Measurements from ENCODE around the gene ATP2C2. TPM values are rescaled to one million over a fixed set of nuclear protein-coding genes. Genes with fewer than 3 reads are reported as not detected.

The ATP2C2 gene
- total RNA-seq, 1 donor from 2014 or later = not detected

GRCh38 chr16:84455031-84455430 is 86.7 kb downstream of the ATP2C2 start:
- Mint-ChIP-seq H3K9me3 (no peaks in the 10 kb centered on the region), H3K4me1 (no peaks in the 10 kb centered on the region), H3K27me3 (no peaks in the 10 kb centered on the region), H3K36me3 (ENCODE audit: low read depth) (peaks cover 17% of the 10 kb centered on the region), H3K27ac (no peak overlapping the region), H3K4me3 (no peak overlapping the region)
- DNase-seq = no peak
- intact Hi-C loops (cut with micrococcal nuclease) = no loop called here

- no peaks in the 10 kb centered on the region for H3K9me3 Mint-ChIP-seq
- DNase-seq = no peak
- H3K27me3 Mint-ChIP-seq = no peaks in the 10 kb centered on the region
- H3K36me3 Mint-ChIP-seq (ENCODE audit: low read depth) = peaks cover 29% of the 10 kb centered on the region
- H3K4me1 Mint-ChIP-seq = no peaks in the 10 kb centered on the region
- no peak overlapping the region for H3K4me3 Mint-ChIP-seq
- intact Hi-C loops (cut with micrococcal nuclease) = no loop called here
- no peak overlapping the region for H3K27ac Mint-ChIP-seq
Observed at GRCh38 chr16:84458606-84459532, 90.5 kb downstream of the ATP2C2 start.

GRCh38 chr16:84459533-84459894 is 91.2 kb downstream of the ATP2C2 start:
- H3K4me1 Mint-ChIP-seq = no peaks in the 10 kb centered on the region

GRCh38 chr16:84459941-84460405 is 91.6 kb downstream of the ATP2C2 start:
- intact Hi-C loops (cut with micrococcal nuclease) = no loop called here
- no peak for DNase-seq
- Mint-ChIP-seq H3K9me3 (no peaks in the 10 kb centered on the region), H3K27me3 (no peaks in the 10 kb centered on the region), H3K4me3 (no peak overlapping the region), H3K27ac (no peak overlapping the region), H3K4me1 (no peaks in the 10 kb centered on the region), H3K36me3 (ENCODE audit: low read depth) (peaks cover 31% of the 10 kb centered on the region)

More at GRCh38 chr16:84459533-84459894, 91.2 kb downstream of the ATP2C2 start:
- intact Hi-C loops (cut with micrococcal nuclease) = no loop called here
- no peak overlapping the region for H3K27ac Mint-ChIP-seq
- H3K36me3 Mint-ChIP-seq (ENCODE audit: low read depth) = peaks cover 27% of the 10 kb centered on the region
- H3K27me3 Mint-ChIP-seq = no peaks in the 10 kb centered on the region
- H3K9me3 Mint-ChIP-seq = no peaks in the 10 kb centered on the region
- DNase-seq = no peak
- H3K4me3 Mint-ChIP-seq = no peak overlapping the region

DNA sequence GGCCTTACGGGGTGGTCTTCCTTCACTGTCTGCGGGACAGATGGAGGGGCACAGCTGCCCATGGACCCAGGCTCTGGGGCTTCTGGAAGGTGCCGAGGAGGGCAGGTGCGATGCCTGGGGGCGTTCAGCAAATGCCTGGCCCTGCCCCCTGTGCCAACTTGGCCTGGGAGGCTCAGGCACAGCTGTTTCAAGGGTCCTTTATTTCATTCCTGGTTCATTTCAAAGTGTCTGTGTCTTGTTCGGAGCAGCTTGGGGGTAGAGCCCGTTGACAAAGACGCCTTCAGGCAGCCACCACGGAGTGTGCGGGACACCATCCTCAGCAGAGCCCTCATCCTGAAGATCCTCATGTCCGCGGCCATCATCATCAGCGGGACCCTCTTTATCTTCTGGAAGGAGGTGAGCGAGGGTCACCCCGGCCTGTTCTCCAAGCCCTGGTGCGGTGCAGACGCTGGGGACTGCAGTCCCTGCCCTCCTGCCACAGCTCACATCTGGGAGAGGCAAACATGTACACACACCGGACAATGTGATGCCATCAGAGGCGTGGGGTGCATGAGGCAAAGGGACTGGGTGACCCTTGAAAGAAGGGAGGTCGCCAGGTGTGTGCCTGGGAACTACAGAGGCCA is 92.2 kb downstream of the ATP2C2 start:
- Mint-ChIP-seq H3K4me3 (no peak overlapping the region), H3K27ac (no peak overlapping the region), H3K4me1 (no peaks in the 10 kb centered on the region), H3K9me3 (peaks cover under 1% of the 10 kb centered on the region), H3K27me3 (no peaks in the 10 kb centered on the region), H3K36me3 (ENCODE audit: low read depth) (peaks cover 32% of the 10 kb centered on the region)
- no peak for DNase-seq
- intact Hi-C loops (cut with micrococcal nuclease) = no loop called here

DNA sequence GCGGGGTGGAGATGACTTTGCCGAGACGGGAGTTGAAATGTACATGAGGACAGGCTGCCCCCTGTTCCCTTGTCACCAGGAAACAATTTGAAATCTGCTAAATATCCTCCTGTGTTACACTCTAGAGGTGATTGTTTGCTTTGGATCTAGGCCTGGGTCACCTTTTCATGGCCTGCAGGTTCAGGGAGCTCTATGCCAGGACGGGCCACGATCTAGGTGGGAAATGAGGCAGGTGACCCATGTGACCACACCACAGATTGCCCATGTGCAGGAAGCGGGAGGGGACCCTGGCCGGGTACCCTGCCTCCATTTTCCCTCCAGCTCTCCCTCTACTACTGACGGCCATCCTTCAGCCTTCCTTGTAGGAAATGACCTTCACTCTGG is 92.7 kb downstream of the ATP2C2 start:
- intact Hi-C loops (cut with micrococcal nuclease) = no loop called here
- Mint-ChIP-seq H3K36me3 (ENCODE audit: low read depth) (peaks cover 35% of the 10 kb centered on the region), H3K27me3 (no peaks in the 10 kb centered on the region)

GRCh38 chr16:84461413-84462295 is 93.3 kb downstream of the ATP2C2 start:
- peaks cover 41% of the 10 kb centered on the region for H3K36me3 Mint-ChIP-seq (ENCODE audit: low read depth)
- no peaks in the 10 kb centered on the region for H3K27me3 Mint-ChIP-seq
- peak overlapping the region; percentile 35 for H3K27ac Mint-ChIP-seq
- H3K4me3 Mint-ChIP-seq = no peak overlapping the region
- H3K4me1 Mint-ChIP-seq = no peaks in the 10 kb centered on the region
- peaks cover 10% of the 10 kb centered on the region for H3K9me3 Mint-ChIP-seq
- intact Hi-C loops (cut with micrococcal nuclease) = no loop called here
- DNase-seq = no peak

More for the DNA sequence above, 92.7 kb downstream of the ATP2C2 start:
- peaks cover 4% of the 10 kb centered on the region for H3K9me3 Mint-ChIP-seq
- H3K4me3 Mint-ChIP-seq = no peak overlapping the region
- H3K27ac Mint-ChIP-seq = no peak overlapping the region
- no peak for DNase-seq
- no peaks in the 10 kb centered on the region for H3K4me1 Mint-ChIP-seq

- no peaks in the 10 kb centered on the region for H3K4me1 Mint-ChIP-seq
- intact Hi-C loops (cut with micrococcal nuclease) = no loop called here
- H3K4me3 Mint-ChIP-seq = no peak overlapping the region
- DNase-seq = no peak
- peaks cover 16% of the 10 kb centered on the region for H3K9me3 Mint-ChIP-seq
- H3K27me3 Mint-ChIP-seq = no peaks in the 10 kb centered on the region
- H3K36me3 Mint-ChIP-seq (ENCODE audit: low read depth) = peaks cover 50% of the 10 kb centered on the region
- H3K27ac Mint-ChIP-seq = no peak overlapping the region
Observed at GRCh38 chr16:84462296-84463210, 94.2 kb downstream of the ATP2C2 start.

- no peak overlapping the region for H3K27ac Mint-ChIP-seq
- H3K4me1 Mint-ChIP-seq = no peaks in the 10 kb centered on the region
- no peaks in the 10 kb centered on the region for H3K27me3 Mint-ChIP-seq
- intact Hi-C loops (cut with micrococcal nuclease) = no loop called here
- peaks cover 22% of the 10 kb centered on the region for H3K9me3 Mint-ChIP-seq
- no peak for DNase-seq
- no peak overlapping the region for H3K4me3 Mint-ChIP-seq
- peaks cover 57% of the 10 kb centered on the region for H3K36me3 Mint-ChIP-seq (ENCODE audit: low read depth)
Observed at GRCh38 chr16:84463221-84463620, 94.9 kb downstream of the ATP2C2 start.

DNA sequence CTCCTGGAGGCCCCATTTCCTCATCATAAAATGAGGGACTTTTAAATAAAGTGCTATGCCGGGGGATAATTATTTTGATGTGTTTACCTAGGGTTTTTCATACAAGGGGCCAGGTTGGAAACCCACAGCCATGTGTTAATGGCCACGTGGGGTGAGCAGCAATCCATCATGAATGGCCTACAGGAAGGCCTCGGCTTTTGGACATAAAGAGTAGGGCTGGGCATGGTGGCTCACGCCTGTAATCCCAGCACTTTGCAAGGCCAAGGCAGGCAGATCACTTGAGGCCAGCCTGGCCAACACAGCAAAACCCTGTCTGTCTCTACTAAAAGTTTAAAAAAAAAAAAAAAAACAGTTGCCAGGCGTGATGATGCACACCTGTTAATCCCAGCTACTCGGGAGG is 95.8 kb downstream of the ATP2C2 start:
- H3K27ac Mint-ChIP-seq = no peak overlapping the region
- intact Hi-C loops (cut with micrococcal nuclease) = no loop called here
- peaks cover 22% of the 10 kb centered on the region for H3K9me3 Mint-ChIP-seq
- no peaks in the 10 kb centered on the region for H3K4me1 Mint-ChIP-seq
- DNase-seq = no peak
- H3K4me3 Mint-ChIP-seq = no peak overlapping the region
- H3K36me3 Mint-ChIP-seq (ENCODE audit: low read depth) = peaks cover 64% of the 10 kb centered on the region
- no peaks in the 10 kb centered on the region for H3K27me3 Mint-ChIP-seq

- no peaks in the 10 kb centered on the region for H3K4me1 Mint-ChIP-seq
- H3K4me3 Mint-ChIP-seq = no peak overlapping the region
- intact Hi-C loops (cut with micrococcal nuclease) = no loop called here
- H3K27me3 Mint-ChIP-seq = no peaks in the 10 kb centered on the region
- H3K36me3 Mint-ChIP-seq (ENCODE audit: low read depth) = peaks cover 62% of the 10 kb centered on the region
- H3K9me3 Mint-ChIP-seq = peaks cover 22% of the 10 kb centered on the region
- DNase-seq = no peak
- H3K27ac Mint-ChIP-seq = no peak overlapping the region
Observed at GRCh38 chr16:84465154-84465553, 96.8 kb downstream of the ATP2C2 start.

- DNase-seq = no peak
- H3K36me3 Mint-ChIP-seq (ENCODE audit: low read depth) = peaks cover 59% of the 10 kb centered on the region
- H3K4me1 Mint-ChIP-seq = no peaks in the 10 kb centered on the region
- no peak overlapping the region for H3K4me3 Mint-ChIP-seq
- H3K9me3 Mint-ChIP-seq = peaks cover 24% of the 10 kb centered on the region
- intact Hi-C loops (cut with micrococcal nuclease) = no loop called here
- no peak overlapping the region for H3K27ac Mint-ChIP-seq
- no peaks in the 10 kb centered on the region for H3K27me3 Mint-ChIP-seq
Observed at GRCh38 chr16:84466692-84467091, 98.4 kb downstream of the ATP2C2 start.

GRCh38 chr16:84467256-84467655 is 98.9 kb downstream of the ATP2C2 start:
- no peaks in the 10 kb centered on the region for H3K4me1 Mint-ChIP-seq
- H3K27ac Mint-ChIP-seq = no peak overlapping the region
- H3K9me3 Mint-ChIP-seq = peaks cover 29% of the 10 kb centered on the region
- intact Hi-C loops (cut with micrococcal nuclease) = no loop called here
- DNase-seq = no peak
- H3K36me3 Mint-ChIP-seq (ENCODE audit: low read depth) = peaks cover 63% of the 10 kb centered on the region
- no peak overlapping the region for H3K4me3 Mint-ChIP-seq
- H3K27me3 Mint-ChIP-seq = no peaks in the 10 kb centered on the region

Measured in activated CD4-positive, alpha-beta T cell treated with anti-CD3 and anti-CD28 coated beads, Interleukin-2, amount 10 ng/mL, durations not matched to agents 24 days and 14 days (primary cell).